Panc1 (cell line): Measurements from ENCODE around the gene ADPRHL1. TPM values are rescaled to one million over a fixed set of nuclear protein-coding genes. Genes with fewer than 3 reads are reported as not detected.
"Not testable (repeated sequence)": the region's sequence is repeated elsewhere in the genome, so short reads cannot be mapped to it uniquely, and the experiment has no call there.

Experiments
- ATAC-seq: fragments of 200-7000 bp; cut with Tn5 transposase; 2 replicates; pipeline ENCODE4 v1.9.1; 2020; ENCODE audit warnings: mild to moderate bottlenecking, moderate library complexity
- BruUV-seq: library from RNA; stranded (reverse); fragments of 400-500 nt; replicated peaks from 2 replicates; lab custom pipeline; 2021; lab: Mats Ljungman, UMichigan
- CTCF ChIA-PET: fragments of 300-600 bp; sonication (Branson Sonifier 250); formaldehyde crosslinking; loops from one replicate; lab custom pipeline; 2022; ENCODE audit warnings: antibody characterized with exemption; lab: Charles Lee
- POLR2A ChIA-PET: fragments of 300-600 bp; sonication (Branson Sonifier 250); formaldehyde crosslinking; loops from one replicate; lab custom pipeline; 2022; ENCODE audit warnings: antibody characterized with exemption; lab: Charles Lee
- DNase-seq: peaks from one replicate; pipeline ENCODE4 v3.0.0-alpha.2; 2010; ENCODE audit warnings: low read depth, low spot score
- H3K27ac ChIP-seq: 2 replicates; pipeline ENCODE4 v1.5.1; 2011; ENCODE audit warnings: mild to moderate bottlenecking, low read length, inconsistent platforms
- H3K27me3 ChIP-seq: fragments of 200-500 bp; sonication (Bioruptor generic); 2 replicates; pipeline ENCODE4 v1.6.0; 2014; ENCODE audit warnings: low read length, inconsistent platforms; ENCODE audit not compliant: control insufficient read depth, insufficient read depth
- H3K36me3 ChIP-seq: fragments of 200-500 bp; sonication (Bioruptor generic); 2 replicates; pipeline ENCODE4 v1.5.1; 2014; ENCODE audit warnings: inconsistent platforms, mild to moderate bottlenecking, low read length, moderate library complexity; ENCODE audit not compliant: control insufficient read depth, insufficient read depth
- H3K4me1 ChIP-seq: 2 replicates; pipeline ENCODE4 v1.5.1; 2011; ENCODE audit warnings: inconsistent platforms, mild to moderate bottlenecking, low read length, moderate library complexity; ENCODE audit not compliant: control insufficient read depth, insufficient read depth
- H3K4me3 ChIP-seq, 2 experiments: 2 replicates each; pipeline ENCODE4 v1.5.1; 2011 to 2012; ENCODE audit warnings: low read depth in 2 of 2, low read length in 2 of 2, mild to moderate bottlenecking in 2 of 2, inconsistent platforms in 1 of 2, moderate library complexity in 1 of 2
- H3K9me3 ChIP-seq: fragments of 200-500 bp; sonication (Bioruptor generic); 2 replicates; pipeline ENCODE4 v1.5.1; 2014; ENCODE audit warnings: low read depth, mild to moderate bottlenecking, inconsistent platforms, low read length, moderate library complexity; ENCODE audit not compliant: control insufficient read depth, insufficient read depth
- CTCF ChIP-seq: fragments of 450-650 bp; IDR thresholded peaks from 2 replicates; pipeline ENCODE4 v1.5.1; 2017; ENCODE audit warnings: mild to moderate bottlenecking
- POLR2AphosphoS5 ChIP-seq: IDR thresholded peaks from 2 replicates; pipeline ENCODE4 v1.6.1; 2012; ENCODE audit warnings: mild to moderate bottlenecking, low read depth, low read length, moderate library complexity
- REST ChIP-seq, 2 experiments: IDR thresholded peaks; 2 replicates each; pipeline ENCODE4 v1.6.1; 2011 to 2012; ENCODE audit warnings: low read depth in 2 of 2, control low read depth in 1 of 2, low read length in 1 of 2, mild to moderate bottlenecking in 1 of 2, moderate library complexity in 1 of 2; ENCODE audit not compliant: insufficient read depth in 1 of 2
- SIN3A ChIP-seq: IDR thresholded peaks from 2 replicates; pipeline ENCODE4 v1.6.1; 2012; ENCODE audit warnings: low read depth, mild to moderate bottlenecking, low read length, moderate library complexity, borderline replicate concordance; ENCODE audit not compliant: insufficient read depth
- TCF7L2 ChIP-seq: IDR thresholded peaks from 2 replicates; pipeline ENCODE4 v1.6.1; 2011; ENCODE audit warnings: mild to moderate bottlenecking, low read depth, low read length, inconsistent platforms
- in situ Hi-C: cut with HindIII; loops from 2 replicates; pipeline ENCODE4 v1.10.0; 2016; ENCODE audit warnings: low sequenced_read_pairs, low pct_unique_long_range_greater_than_20kb
- intact Hi-C: fragments of 100-400 bp; cut with micrococcal nuclease; formaldehyde crosslinking; loops from one replicate; pipeline ENCODE4 v1.10.0; 2022; ENCODE audit not compliant: unreplicated experiment
- total RNA-seq: library from RNA; stranded (reverse); gene quantifications from one replicate; pipeline ENCODE4 v1.2.1, GENCODE V29; 2021; ENCODE audit not compliant: unreplicated experiment

Gene ADPRHL1
- total RNA-seq, 1 experiment from 2014 or later, result 4.8 TPM

GRCh38 chr13:113437408-113438010, 15.8 kb downstream of the ADPRHL1 start:
- ChIA-PET POLR2A (no interaction called here), CTCF (interaction anchor here (0.5 kb wide), 1 partner anchor 13 kb away, joined by 3 read pairs; no protein-coding TSS in a partner anchor)
- no peaks in the 10 kb centered on the region for H3K27me3 ChIP-seq
- DNase-seq (no peak), ATAC-seq (peak; percentile 88)
- no peak for TF ChIP-seq REST (IDR thresholded peaks at IDR 0.05; ENCODE audit: insufficient read depth in 1 of 2, low read depth in 2 of 2, low read length in 1 of 2)
- TF ChIP-seq TCF7L2, result no peak
- no peak overlapping the region for H3K27ac ChIP-seq
- intact Hi-C loops (no loop called here), in situ Hi-C loops (no loop called here)
- no peaks in the 10 kb centered on the region for H3K4me1 ChIP-seq
- H3K9me3 ChIP-seq, result no peaks in the 10 kb centered on the region
- H3K36me3 ChIP-seq, result no peaks in the 10 kb centered on the region
- BruUV-seq, result no TSS peak
- no peak overlapping the region for H3K4me3 ChIP-seq

GRCh38 chr13:113436866-113437265, 16.4 kb downstream of the ADPRHL1 start:
- H3K27ac ChIP-seq, BruUV-seq, in situ Hi-C loops, H3K4me1 ChIP-seq, H3K9me3 ChIP-seq, DNase-seq, H3K27me3 ChIP-seq, POLR2A ChIA-PET, H3K4me3 ChIP-seq, ATAC-seq, H3K36me3 ChIP-seq, intact Hi-C loops: not testable (repeated sequence)
- CTCF ChIA-PET, result interaction anchor here (0.5 kb wide), 1 partner anchor 14 kb away, joined by 3 read pairs; no protein-coding TSS in a partner anchor

GRCh38 chr13:113435907-113436306, 17.4 kb downstream of the ADPRHL1 start:
- BruUV-seq, DNase-seq, H3K9me3 ChIP-seq, H3K27me3 ChIP-seq, ATAC-seq, CTCF ChIA-PET, H3K27ac ChIP-seq, in situ Hi-C loops, intact Hi-C loops, H3K4me3 ChIP-seq, H3K36me3 ChIP-seq, POLR2A ChIA-PET, H3K4me1 ChIP-seq: not testable (repeated sequence)

GRCh38 chr13:113433391-113433916, 19.8 kb downstream of the ADPRHL1 start:
- Histone ChIP-seq H3K9me3 (no peaks in the 10 kb centered on the region), H3K27ac (no peak overlapping the region), H3K36me3 (no peaks in the 10 kb centered on the region), H3K27me3 (no peaks in the 10 kb centered on the region), H3K4me3 (no peak overlapping the region), H3K4me1 (no peaks in the 10 kb centered on the region)
- no TSS peak for BruUV-seq
- DNase-seq (no peak), ATAC-seq (no peak)
- ChIA-PET CTCF (interaction anchor here (0.7 kb wide), 1 partner anchor 17 kb away, joined by 3 read pairs; no protein-coding TSS in a partner anchor), POLR2A (no interaction called here)
- TF ChIP-seq POLR2AphosphoS5 (no peak), TCF7L2 (no peak), SIN3A (no peak), CTCF (no peak), REST (IDR thresholded peaks at IDR 0.05; ENCODE audit: insufficient read depth in 1 of 2, low read depth in 2 of 2, low read length in 1 of 2) (no peak)
- intact Hi-C loops, result no loop called here
- in situ Hi-C loops, result no loop called here
